ENCODE data around the gene DDX1.

DDX1 gene

DNA sequence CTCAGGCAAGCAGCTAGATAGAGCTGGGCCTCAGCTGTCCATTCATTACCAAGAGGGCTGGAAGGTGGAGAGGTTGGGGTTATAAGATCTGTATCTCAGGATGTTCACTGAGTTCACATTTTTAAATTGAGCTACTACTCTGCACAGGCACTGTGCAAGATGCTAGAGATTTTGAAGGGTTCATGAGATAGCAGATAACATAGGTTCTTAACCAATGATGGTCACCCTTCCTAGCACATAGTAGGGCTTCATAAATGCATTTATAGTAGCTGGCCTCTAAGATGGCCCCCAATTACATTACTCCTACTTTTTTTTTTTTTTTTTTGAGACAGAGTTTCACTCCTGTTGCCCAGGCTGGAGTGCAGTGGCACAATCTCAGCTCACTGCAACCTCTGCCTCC, 79.7 kb downstream of the DDX1 start:
- Histone ChIP-seq H3K27me3 (ENCODE audit: low read depth, low read length) (no peaks in the 10 kb centered on the region), H3K36me3 (ENCODE audit: control insufficient read depth in 1 of 2, insufficient read depth in 2 of 2, low read length in 2 of 2) (no peaks in the 10 kb centered on the region), H3K27ac (ENCODE audit: low read length) (no peak overlapping the region), H3K4me3 (ENCODE audit: low read depth in 1 of 2, low read length in 2 of 2) (no peak overlapping the region), H3K9me3 (ENCODE audit: control insufficient read depth in 1 of 2, low read length in 2 of 2) (no peaks in the 10 kb centered on the region), H3K4me1 (ENCODE audit: control insufficient read depth in 1 of 2, insufficient read depth in 2 of 2, low read length in 2 of 2) (peaks cover 0 to 3% of the 10 kb centered on the region in 2 donors)

DNA sequence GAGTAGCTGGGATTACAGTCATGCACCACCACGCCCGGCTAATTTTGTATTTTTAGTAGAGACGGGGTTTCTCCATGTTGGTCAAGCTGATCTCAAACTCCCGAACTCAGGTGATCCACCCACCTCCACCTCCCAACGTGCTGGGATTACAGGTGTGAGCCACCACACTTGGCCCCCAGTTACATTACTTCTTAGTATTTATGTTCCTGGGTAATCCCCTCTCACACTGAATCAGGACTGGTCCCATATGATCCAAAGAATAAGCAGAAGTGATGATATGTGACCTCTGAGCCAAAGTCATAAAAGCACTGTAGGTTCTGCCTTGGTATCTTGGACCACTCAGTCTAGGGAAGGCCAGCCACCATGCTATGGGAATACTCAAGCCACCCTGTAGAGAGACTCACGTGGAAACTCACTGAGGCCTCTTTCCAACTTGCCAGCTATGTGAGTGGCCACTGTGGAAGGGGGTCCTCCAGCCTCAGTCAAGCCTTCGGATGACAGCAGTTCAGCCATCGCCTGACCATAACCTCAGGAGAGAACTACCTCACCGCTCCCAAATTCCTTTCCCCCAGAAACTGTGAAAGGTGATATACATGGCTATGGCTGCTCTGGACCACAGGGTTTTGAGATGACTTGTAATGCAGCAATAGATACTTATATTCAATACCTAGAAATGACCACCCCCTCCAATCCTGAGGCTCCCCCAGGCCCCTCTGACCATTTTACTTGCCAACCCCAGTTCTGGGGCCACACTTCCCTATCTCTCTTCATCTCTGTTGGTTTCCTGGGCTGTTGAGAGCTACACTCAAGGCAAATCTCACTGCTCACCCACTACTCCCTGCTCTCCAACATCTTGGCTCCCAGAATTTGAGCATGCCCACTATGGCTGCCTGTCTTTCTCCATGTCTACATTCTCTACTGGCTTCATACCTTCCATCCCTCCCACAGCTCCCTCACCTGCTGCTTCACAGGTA, 80.5 kb downstream of the DDX1 start:
- Histone ChIP-seq H3K27ac (ENCODE audit: low read length) (no peak overlapping the region), H3K4me1 (ENCODE audit: control insufficient read depth in 1 of 2, insufficient read depth in 2 of 2, low read length in 2 of 2) (peaks cover 0 to 3% of the 10 kb centered on the region in 2 donors), H3K36me3 (ENCODE audit: control insufficient read depth in 1 of 2, insufficient read depth in 2 of 2, low read length in 2 of 2) (no peaks in the 10 kb centered on the region), H3K27me3 (ENCODE audit: low read depth, low read length) (no peaks in the 10 kb centered on the region), H3K9me3 (ENCODE audit: control insufficient read depth in 1 of 2, low read length in 2 of 2) (no peaks in the 10 kb centered on the region), H3K4me3 (ENCODE audit: low read depth in 1 of 2, low read length in 2 of 2) (no peak overlapping the region)

DNA sequence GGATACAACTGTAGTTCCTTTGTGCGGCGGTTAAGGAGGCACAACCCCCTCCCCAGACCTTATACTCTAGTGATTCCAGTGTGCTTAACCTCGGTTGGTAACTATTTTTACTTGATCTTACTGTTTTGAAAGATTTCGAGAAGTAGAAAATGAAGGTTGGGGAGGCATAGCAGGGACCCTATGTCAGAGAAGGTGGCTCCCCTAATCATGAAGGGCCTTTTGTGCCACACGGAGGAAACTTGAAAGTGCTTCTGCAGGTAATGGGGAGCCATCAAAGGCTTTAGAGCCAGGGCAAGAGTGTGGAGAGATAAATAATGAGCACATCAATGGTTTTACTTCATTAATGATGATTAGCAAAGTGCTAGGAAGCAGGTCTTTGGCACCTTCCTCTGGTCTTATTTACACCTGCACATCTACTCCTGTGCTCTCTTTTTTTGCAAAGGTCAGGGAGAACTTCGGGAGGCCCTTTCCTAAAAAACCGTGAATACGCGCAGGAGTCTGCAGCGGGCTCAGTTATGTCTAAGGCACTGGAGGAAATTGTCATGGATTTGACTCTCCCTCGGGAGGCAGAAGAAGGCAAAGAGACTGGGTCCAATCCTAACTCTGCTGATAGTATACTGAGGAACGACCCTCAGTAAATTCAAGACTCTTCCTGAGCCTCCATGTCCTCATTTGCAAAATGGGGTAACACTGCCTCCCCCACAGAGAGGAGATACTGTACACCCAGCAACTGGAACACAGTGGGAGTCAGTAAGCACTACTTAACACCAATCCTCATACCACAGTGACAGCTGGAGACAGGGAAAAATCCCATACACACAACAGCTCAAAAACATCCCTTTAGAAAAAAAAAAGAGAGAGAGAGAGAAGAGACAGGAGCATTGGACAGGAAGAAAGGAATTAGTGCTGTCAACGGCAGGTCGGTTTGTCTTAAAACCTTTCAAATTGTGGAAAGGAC, 81.6 kb downstream of the DDX1 start:
- H3K27ac ChIP-seq (ENCODE audit: low read length), result no peak overlapping the region

DNA sequence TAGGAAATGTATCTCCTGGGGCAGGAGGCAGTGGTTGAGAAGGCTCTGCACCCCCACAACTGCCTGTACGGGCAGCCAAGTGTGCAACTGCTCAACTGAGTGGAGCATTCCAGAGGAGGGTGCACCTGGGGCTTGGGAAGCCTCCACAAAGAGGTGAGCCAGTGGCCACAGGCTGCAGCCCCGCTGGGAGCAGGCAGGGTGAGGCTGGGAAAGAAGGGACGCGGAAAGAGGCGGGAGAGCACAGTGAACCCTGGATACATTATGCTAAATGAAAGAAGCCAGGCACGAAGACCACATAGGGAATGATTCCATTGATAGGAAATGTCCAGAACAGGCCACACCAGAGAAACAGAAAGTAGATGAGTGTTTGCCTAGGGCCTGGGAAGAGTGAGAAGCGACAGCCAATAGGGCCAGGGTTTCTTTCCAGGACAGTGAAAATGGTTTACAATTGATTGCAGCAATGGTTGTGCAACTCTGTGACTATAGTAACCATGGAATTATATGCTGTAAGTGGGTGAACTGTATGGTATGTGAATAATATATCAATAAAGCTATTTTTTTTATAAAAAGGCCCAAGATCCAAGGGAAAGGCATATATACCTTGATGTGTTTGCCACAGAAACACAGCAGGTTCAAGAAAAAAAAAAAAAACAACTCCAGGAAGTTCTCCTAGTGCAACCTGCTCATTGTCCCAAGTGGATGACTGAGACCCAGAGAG, 82.4 kb downstream of the DDX1 start:
- H3K36me3 ChIP-seq (ENCODE audit: control insufficient read depth in 1 of 2, insufficient read depth in 2 of 2, low read length in 2 of 2), result no peaks in the 10 kb centered on the region
- H3K27ac ChIP-seq (ENCODE audit: low read length), result no peak overlapping the region
- no peaks in the 10 kb centered on the region for H3K27me3 ChIP-seq (ENCODE audit: low read depth, low read length)
- H3K4me1 ChIP-seq (ENCODE audit: control insufficient read depth in 1 of 2, insufficient read depth in 2 of 2, low read length in 2 of 2), result peaks cover 0 to 3% of the 10 kb centered on the region in 2 donors
- H3K9me3 ChIP-seq (ENCODE audit: control insufficient read depth in 1 of 2, low read length in 2 of 2), result no peaks in the 10 kb centered on the region
- H3K4me3 ChIP-seq (ENCODE audit: low read depth in 1 of 2, low read length in 2 of 2), result no peak overlapping the region

More for the DNA sequence above, 81.6 kb downstream of the DDX1 start:
- no peaks in the 10 kb centered on the region for H3K27me3 ChIP-seq (ENCODE audit: low read depth, low read length)
- H3K4me3 ChIP-seq (ENCODE audit: low read depth in 1 of 2, low read length in 2 of 2), result no peak overlapping the region
- no peaks in the 10 kb centered on the region for H3K9me3 ChIP-seq (ENCODE audit: control insufficient read depth in 1 of 2, low read length in 2 of 2)
- H3K36me3 ChIP-seq (ENCODE audit: control insufficient read depth in 1 of 2, insufficient read depth in 2 of 2, low read length in 2 of 2), result no peaks in the 10 kb centered on the region
- peaks cover 0 to 3% of the 10 kb centered on the region in 2 donors for H3K4me1 ChIP-seq (ENCODE audit: control insufficient read depth in 1 of 2, insufficient read depth in 2 of 2, low read length in 2 of 2)

DNA sequence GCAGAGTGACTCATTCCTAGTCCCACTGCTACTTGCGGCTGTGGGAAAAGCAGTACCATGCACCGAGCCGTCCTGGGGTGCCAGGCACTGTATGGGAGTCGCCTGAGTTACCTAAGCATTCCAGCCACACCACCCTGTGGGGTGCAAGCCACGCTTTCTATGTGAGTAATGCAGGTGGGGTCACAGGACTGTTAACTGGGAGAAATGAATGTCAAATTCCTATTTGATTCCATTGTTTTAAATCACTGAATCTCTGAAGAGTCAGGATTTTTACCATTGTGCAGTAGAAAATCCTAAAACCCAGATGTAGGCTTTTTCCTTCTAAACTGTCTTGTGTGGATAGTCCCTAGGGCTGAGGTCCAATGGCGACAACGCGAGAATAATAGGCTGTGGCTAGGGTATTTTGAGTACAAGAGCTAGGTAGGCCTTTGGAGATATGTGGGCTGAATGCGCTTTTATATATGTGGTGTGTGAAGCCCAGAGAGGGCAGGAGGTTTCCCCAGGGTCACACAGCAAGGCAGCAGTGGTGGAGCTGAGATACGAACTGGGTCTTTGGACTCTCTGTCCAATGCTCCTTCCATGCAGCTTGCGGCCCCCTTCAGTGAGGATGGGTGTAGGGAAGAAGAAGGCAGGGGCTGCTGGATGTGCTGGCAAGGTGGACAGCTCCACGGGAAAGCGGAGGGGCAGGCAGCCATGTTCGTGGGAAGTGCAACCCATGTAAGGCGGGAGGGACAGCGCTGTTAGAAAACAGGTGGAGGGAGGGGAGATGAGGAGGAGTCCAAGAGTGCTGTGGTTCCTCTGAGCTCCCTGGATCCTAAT, 83.2 kb downstream of the DDX1 start:
- Histone ChIP-seq H3K36me3 (ENCODE audit: control insufficient read depth in 1 of 2, insufficient read depth in 2 of 2, low read length in 2 of 2) (no peaks in the 10 kb centered on the region), H3K4me1 (ENCODE audit: control insufficient read depth in 1 of 2, insufficient read depth in 2 of 2, low read length in 2 of 2) (peaks cover 0 to 3% of the 10 kb centered on the region in 2 donors), H3K4me3 (ENCODE audit: low read depth in 1 of 2, low read length in 2 of 2) (no peak overlapping the region), H3K9me3 (ENCODE audit: control insufficient read depth in 1 of 2, low read length in 2 of 2) (no peaks in the 10 kb centered on the region), H3K27me3 (ENCODE audit: low read depth, low read length) (no peaks in the 10 kb centered on the region), H3K27ac (ENCODE audit: low read length) (no peak overlapping the region)

DNA sequence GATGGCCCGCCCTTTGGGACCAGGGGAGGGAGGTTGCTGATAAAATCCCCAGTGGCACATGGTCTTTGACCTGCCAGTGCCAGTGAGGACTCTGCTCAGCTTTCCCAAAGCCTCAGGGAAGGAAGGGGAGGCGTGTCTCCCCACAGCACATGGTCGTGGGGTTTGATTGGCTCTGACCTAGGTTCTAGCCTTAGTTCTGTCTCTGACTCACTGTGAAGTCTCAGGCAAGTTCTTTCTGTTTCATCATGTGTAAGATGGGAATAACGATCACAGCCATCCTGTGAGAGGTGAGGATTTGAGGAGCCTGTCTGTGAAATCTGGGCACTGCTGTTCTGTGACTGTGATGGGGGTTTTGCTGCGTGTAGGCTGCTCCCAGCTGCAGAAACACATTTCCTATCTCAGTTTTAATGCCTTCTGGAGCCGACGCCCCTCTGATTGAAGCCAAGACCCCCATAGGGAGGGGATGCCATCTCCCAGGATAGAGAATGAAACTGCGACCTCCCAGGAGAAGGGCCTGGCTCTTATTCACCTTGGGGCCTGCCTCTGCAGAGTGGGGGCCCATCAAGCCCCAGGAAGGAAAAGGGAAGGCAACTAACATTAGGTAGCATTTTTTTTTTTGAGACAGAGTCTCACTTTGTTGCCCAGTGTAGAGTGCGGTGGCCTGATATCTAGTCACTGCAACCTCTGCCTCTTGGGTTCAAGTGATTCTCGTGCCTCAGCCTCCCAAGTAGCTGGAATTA, 84.0 kb downstream of the DDX1 start:
- no peaks in the 10 kb centered on the region for H3K9me3 ChIP-seq (ENCODE audit: control insufficient read depth in 1 of 2, low read length in 2 of 2)
- no peak overlapping the region for H3K4me3 ChIP-seq (ENCODE audit: low read depth in 1 of 2, low read length in 2 of 2)
- peaks cover 0 to 3% of the 10 kb centered on the region in 2 donors for H3K4me1 ChIP-seq (ENCODE audit: control insufficient read depth in 1 of 2, insufficient read depth in 2 of 2, low read length in 2 of 2)
- no peaks in the 10 kb centered on the region for H3K36me3 ChIP-seq (ENCODE audit: control insufficient read depth in 1 of 2, insufficient read depth in 2 of 2, low read length in 2 of 2)
- no peaks in the 10 kb centered on the region for H3K27me3 ChIP-seq (ENCODE audit: low read depth, low read length)
- no peak overlapping the region for H3K27ac ChIP-seq (ENCODE audit: low read length)

DNA sequence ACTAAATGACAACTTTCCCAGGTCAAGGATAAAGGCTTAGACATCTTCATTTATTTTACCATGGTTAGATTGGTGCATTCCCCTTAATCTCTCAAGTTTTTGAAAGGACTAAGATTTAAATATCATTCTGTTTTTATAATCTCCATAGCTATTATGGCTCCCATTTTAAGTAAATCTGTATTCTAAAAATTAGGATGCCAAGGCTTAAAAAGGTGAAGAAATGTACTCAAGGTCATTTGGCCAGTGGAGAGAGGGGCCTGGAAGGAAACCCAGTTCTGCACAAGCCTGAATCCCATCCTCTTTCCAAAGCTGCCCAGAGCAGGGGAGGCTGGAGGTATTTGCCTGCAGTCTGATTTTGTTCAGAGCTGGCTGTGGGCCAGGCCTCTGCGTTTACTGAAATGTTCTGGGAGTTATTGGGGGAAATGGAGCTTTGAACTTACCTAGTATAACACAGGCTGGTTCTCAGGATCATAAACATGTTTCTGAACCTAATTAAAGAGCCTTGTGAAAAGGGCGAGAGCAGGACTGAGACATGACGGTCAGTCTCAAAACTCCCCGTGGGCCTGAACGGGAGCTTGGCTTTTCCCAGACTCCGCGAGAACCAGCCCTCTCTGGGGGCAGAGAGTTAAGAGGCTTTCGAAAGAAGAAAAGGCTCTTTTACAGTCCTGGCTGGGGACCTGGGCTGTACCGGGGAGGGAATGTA, 85.6 kb downstream of the DDX1 start:
- H3K27ac ChIP-seq (ENCODE audit: low read length), result no peak overlapping the region
- H3K4me1 ChIP-seq (ENCODE audit: control insufficient read depth in 1 of 2, insufficient read depth in 2 of 2, low read length in 2 of 2), result peaks cover 0 to 3% of the 10 kb centered on the region in 2 donors
- no peak overlapping the region for H3K4me3 ChIP-seq (ENCODE audit: low read depth in 1 of 2, low read length in 2 of 2)
- H3K27me3 ChIP-seq (ENCODE audit: low read depth, low read length), result no peaks in the 10 kb centered on the region
- H3K9me3 ChIP-seq (ENCODE audit: control insufficient read depth in 1 of 2, low read length in 2 of 2), result no peaks in the 10 kb centered on the region
- H3K36me3 ChIP-seq (ENCODE audit: control insufficient read depth in 1 of 2, insufficient read depth in 2 of 2, low read length in 2 of 2), result no peaks in the 10 kb centered on the region

DNA sequence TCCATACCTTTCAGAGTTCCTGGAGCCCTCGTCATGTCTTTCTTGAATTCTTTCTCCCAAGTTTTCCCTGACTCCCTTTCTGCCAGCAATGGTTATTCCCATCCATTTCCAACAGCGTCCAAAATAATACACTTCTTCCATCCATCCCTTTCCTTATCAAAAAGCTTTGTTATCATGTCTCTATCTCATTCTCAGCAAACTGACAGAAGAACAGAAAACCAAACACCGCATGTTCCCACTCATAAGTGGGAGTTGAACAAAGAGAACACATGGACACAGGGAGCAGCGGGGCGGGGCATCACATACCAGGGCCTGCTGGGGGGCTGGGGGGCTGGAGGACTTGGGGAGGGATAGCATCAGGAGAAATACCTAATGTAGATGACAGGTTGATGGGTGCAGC, 86.7 kb downstream of the DDX1 start:
- H3K27ac ChIP-seq (ENCODE audit: low read length), result no peak overlapping the region
- no peaks in the 10 kb centered on the region for H3K9me3 ChIP-seq (ENCODE audit: control insufficient read depth in 1 of 2, low read length in 2 of 2)
- H3K4me1 ChIP-seq (ENCODE audit: control insufficient read depth in 1 of 2, insufficient read depth in 2 of 2, low read length in 2 of 2), result peaks cover 0 to 3% of the 10 kb centered on the region in 2 donors
- no peaks in the 10 kb centered on the region for H3K27me3 ChIP-seq (ENCODE audit: low read depth, low read length)
- H3K36me3 ChIP-seq (ENCODE audit: control insufficient read depth in 1 of 2, insufficient read depth in 2 of 2, low read length in 2 of 2), result no peaks in the 10 kb centered on the region
- no peak overlapping the region for H3K4me3 ChIP-seq (ENCODE audit: low read depth in 1 of 2, low read length in 2 of 2)

DNA sequence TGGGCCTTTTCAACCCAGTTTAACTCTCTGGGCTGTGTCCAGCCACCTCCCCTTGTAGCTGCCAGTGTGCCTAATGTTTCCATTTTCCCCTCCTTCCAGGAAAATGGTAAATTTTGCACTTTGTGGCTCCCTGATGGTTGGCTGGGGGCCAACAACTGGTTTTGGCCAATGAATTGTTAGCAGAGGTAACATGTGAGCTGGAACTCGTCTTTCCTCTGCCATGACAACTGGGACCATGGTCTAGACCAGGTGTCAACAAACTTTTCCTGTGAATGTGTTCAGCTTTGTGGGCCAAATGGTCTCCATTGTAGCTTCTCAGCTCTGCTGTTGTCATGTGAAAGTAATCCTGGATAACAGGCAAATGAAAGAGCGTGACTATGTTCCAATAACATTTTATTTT, 87.2 kb downstream of the DDX1 start:
- peaks cover 0 to 1% of the 10 kb centered on the region in 2 donors for H3K4me1 ChIP-seq (ENCODE audit: control insufficient read depth in 1 of 2, insufficient read depth in 2 of 2, low read length in 2 of 2)

More for the DNA sequence above, 87.2 kb downstream of the DDX1 start:
- Histone ChIP-seq H3K9me3 (ENCODE audit: control insufficient read depth in 1 of 2, low read length in 2 of 2) (no peaks in the 10 kb centered on the region), H3K27me3 (ENCODE audit: low read depth, low read length) (no peaks in the 10 kb centered on the region), H3K4me3 (ENCODE audit: low read depth in 1 of 2, low read length in 2 of 2) (no peak overlapping the region), H3K27ac (ENCODE audit: low read length) (no peak overlapping the region), H3K36me3 (ENCODE audit: control insufficient read depth in 1 of 2, insufficient read depth in 2 of 2, low read length in 2 of 2) (no peaks in the 10 kb centered on the region)
